Activated gamma-delta T cell treated with Interleukin-2 at 50 U/mL for 16 hours (primary cell): ENCODE results near the gene PABPN1.

Experiments
- DNase-seq: peaks from one replicate; pipeline ENCODE4 v3.0.0-alpha.2; 2020

Gene PABPN1

GRCh38 chr14:23359167-23359626 is 37.9 kb downstream of the PABPN1 start:
- DNase-seq: no peak

DNA sequence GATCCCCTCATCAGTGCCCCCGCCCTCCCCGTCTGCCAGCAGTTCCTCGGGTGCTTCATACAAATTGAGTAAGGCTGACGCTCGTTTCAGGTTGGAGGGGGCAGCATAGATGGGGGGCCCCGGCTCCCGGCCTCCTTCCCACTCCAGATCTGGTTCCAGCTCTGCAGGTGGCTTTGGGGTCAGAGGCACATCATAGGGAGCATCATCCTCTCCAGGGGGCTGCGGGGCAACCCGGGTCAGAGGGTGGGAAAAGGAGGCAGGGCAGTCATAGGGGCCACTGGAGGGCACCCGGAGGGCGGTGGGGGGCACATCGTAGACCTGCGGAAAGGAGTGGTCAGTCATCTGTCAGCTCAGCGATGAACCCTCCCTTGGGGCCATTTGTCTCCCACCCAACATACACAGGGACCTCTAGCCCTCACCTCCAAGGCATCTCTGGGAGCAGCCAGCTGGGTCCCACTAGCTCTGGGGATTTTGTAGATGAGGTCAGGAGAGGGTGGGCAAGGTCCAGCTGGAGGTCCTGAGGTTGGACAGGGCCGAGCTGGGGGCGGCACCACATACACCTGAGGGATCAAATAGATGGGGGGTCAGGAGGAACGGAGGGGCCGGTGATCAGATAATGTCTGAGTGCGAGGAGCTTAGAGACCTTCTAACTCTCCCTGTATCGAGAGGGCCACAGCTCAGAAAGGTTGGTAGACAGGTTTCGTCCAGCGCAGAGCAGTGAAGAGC is 38.6 kb downstream of the PABPN1 start:
- no peak for DNase-seq

DNA sequence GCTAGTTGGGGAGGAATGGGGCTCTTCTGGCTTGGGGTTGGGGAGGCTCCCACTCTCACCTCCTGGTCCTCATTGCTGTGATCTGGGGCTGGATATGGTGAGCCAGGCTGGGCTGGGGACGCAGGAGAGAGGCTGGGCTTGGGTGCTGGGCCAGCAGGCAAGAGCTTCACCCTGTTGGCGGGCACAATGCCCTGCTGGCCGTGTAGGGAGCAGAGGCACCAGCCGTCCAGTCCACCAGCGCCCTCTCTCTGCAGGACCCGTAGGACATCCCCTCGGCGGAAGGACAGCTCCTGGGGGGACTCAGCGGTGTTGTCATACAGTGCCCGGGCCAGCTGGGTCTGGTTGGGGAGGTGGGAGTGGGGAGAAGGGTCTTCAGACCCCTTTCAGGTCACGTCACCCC is 39.2 kb downstream of the PABPN1 start:
- no peak for DNase-seq

DNA sequence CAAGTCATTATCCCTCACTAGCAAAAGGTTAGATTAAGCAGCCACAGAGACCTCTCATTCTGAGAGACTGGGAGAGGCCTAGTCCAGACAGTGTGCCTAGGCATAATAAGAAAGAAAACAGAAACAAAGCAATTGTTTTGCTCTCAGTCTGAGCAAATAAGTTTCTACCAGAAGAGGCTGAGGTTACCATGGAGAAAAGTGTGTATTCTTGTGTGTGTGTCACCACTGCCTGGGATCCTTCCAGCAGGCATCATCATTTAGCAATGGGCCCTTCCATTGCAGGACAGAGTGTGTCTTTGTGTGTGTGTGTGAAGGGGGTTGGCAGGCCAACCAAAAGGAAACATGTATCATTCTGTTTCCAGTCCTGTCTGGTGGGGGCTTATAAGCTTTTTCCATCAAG is 40.1 kb downstream of the PABPN1 start:
- no peak for DNase-seq

- no peak for DNase-seq
Observed at GRCh38 chr14:23361763-23362162, 40.5 kb downstream of the PABPN1 start.

- DNase-seq: no peak
Observed at GRCh38 chr14:23362200-23362599, 40.9 kb downstream of the PABPN1 start.

DNA sequence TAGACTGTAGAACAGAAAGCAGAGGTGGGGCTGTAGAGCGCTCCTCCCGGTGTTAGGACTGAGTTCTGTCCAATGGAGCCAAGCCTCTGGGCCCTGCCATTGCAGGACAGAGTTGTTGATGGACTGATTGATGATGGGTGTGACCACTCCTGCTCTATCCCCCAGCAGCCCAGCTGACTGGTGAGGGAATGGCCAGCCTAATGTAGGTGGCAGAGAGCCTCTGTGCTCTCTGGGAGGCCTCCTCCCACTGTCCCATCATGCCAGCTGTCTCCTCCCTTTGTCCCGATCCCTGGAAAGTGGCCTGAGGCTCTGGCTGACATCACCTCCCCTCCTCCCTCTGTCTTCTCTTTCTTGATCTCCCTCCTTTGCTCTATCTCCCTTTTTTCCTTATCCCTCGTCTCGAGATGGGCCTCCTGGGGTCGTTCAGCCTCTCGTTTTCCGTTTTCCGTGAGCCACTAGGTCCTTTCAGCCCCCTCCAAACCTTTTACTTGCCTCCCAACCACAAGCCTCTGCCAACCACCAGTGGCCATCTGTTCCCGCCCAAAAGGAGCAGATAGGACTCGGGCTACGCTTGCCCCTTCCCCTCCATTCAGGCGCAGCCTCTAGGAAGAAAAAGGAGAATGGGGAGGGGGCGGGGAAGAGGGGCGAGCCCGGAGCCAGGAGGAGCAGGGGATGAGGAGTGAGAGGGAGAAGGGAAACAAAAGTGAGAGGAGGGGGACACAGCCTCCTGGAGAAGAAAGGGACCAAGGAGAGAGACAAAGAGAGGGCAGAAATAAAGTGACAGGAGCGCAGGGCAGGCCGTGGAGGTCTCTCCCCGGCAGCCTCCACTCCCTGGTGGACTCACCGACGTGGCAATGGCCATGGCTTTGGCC is 43.1 kb downstream of the PABPN1 start:
- no peak for DNase-seq

GRCh38 chr14:23365036-23365731 is 43.9 kb downstream of the PABPN1 start, which contains the start of gene EFS:
EFS (minus strand) TSS chr14:23365172; CDS start chr14:23365025, 147 bp downstream.
- no peak for DNase-seq

DNA sequence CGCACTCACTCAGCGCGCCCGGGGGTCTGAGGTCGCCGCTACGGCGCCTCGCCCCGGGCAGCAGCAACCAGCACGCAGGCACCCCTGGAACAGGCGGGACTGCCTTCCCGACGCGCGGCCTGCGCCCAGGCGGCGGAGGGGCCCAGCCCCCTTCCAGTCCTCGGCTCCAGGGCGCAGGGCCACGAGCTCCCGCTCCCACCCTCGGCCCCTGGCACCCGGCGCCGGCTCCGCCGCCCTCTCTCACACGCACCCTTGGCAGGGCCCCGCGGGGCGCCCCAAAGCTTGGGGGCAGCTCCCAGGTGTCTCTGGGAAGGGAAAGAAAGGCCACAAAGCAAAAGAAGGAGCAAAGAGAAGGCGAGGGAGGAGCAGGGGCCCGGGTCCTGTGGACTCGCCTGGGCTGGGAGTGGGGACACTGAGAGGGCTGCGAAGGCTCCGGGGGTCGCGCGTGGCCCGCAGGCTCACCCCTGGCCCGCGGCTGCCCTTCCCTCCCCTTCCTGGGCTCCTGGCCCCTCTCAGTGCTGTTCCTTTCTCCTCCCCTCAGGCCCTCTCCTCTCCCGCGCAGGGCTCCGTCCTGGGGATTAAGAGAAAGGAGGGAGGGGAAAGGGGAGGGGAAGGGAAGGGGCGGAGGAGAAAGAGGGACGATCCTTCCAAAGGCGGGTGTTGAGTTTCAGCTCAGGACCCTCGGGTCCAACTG is 44.6 kb downstream of the PABPN1 start:
- DNase-seq: no peak

DNA sequence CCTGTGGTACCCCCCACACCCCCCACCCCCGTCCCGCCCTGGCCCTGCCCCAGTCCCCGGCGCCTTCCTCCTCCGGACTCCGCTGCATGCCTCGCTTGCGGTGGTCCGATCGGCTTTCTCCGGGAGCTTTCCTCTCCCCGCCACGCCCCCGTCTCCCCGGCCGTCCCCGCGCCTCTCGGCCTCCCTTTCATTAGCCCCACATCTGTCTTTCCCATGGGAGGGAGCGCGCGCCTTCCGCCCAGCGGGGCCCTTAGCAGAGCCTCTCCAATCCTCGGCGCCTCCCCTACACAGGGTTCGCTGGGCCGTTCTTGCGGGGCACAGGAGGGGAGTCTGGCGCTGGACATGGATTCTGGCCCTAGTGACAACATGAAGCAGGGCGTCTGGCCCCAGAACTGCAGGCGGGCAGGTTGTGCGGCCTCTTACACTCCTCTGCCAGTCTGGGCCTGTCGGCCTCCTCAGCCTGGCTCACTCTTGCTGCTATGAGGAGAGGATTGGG is 45.2 kb downstream of the PABPN1 start:
- DNase-seq: no peak

DNA sequence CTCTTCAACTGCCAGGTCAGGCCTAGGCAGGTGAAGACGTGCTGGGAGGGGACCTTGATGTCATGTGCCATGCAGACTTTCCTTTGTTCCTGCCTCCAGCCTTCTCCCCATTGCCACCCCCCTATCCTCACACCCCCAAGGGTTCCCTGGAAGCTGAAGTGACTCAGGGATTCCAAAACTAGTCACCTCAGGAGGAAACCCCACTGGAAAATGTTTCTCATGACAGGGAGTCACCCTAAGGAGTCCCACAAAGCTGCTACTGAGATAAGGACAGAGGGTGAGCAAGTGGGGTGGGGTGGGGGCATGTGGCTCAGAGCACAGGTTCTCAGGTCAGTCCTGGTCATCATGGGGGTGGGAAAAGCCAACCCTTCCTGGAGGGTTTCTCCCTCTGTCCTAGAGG is 49.0 kb downstream of the PABPN1 start:
- no peak for DNase-seq

DNA sequence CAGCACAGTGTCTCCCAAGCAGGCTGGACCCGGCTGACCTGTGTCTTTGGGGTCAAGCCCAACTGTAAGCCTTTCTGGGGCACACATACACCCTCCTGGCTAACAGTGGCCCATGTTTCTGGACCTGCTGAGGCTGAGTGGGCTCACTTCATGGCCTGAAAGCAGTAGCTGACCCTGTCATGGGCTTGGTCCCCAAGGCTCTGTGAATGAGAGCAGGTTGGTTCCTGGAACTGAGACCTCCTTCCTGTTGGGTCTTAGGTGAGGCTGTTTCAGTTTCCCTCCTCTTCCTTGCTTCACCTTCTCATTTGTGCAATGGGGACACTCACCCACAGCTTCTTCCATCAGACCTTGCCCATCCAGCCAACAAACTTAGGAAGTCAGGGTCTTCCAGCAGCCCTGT is 50.6 kb downstream of the PABPN1 start:
- DNase-seq: no peak

DNA sequence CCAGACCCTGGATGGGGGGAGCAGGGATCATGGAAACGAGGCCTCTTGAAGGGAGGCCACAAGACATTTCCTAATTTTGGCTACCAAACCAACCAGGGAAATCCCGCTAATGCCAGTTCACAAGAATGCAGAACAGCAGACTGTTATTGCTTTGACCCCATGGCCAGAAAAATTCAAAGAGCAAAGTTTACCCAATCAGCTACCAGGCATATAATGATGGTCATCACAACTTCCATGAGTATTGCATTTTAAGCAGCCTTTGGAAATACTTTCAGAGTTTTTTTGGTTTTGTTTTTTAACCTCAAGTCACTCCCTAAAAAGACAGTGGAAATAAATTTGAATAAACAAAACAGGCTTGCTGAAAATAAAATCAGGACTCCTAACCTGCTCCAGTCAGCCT is 51.3 kb downstream of the PABPN1 start, which contains the start of gene IL25:
TSS of gene IL25 (plus strand) at position 301 of the 400 bp plus-strand sequence.
- no peak for DNase-seq

- no peak for DNase-seq
Observed at GRCh38 chr14:23373041-23373440, 51.8 kb downstream of the PABPN1 start.
